MG63 (cell line): ENCODE data around the gene HTR5A. TPM values are rescaled to one million over a fixed set of nuclear protein-coding genes. Genes with fewer than 3 reads are reported as not detected.
"Not testable (repeated sequence)": the region's sequence is repeated elsewhere in the genome, so short reads cannot be mapped to it uniquely, and the experiment has no call there.

Experiments used
- DNase-seq: peaks from one replicate; pipeline ENCODE4 v3.0.0-alpha.2; 2020
- H3K27me3 ChIP-seq: fragments of 250-450 bp; sonication (Bioruptor Pico); 2 replicates; pipeline ENCODE4 v1.5.1; 2020; ENCODE audit warnings: mild to moderate bottlenecking, moderate library complexity
- H3K36me3 ChIP-seq: fragments of 250-450 bp; sonication (Bioruptor Pico); 2 replicates; pipeline ENCODE4 v1.5.1; 2020; ENCODE audit warnings: mild to moderate bottlenecking, moderate library complexity
- H3K4me3 ChIP-seq: fragments of 250-450 bp; sonication (Bioruptor Pico); 2 replicates; pipeline ENCODE4 v1.5.1; 2020; ENCODE audit warnings: mild to moderate bottlenecking, moderate library complexity
- H3K9me3 ChIP-seq: fragments of 250-450 bp; sonication (Bioruptor Pico); 2 replicates; pipeline ENCODE4 v1.5.1; 2020; ENCODE audit warnings: mild to moderate bottlenecking, moderate library complexity
- total RNA-seq: library from RNA; depleted of rRNA; stranded (reverse); fragments of >200 nt; shearing (Covaris generic); gene quantifications from 2 replicates; pipeline ENCODE4 v1.2.3, GENCODE V29; 2014; ENCODE audit warnings: low replicate concordance; rRNA removed

The HTR5A gene
- total RNA-seq = not detected in 2 replicates

GRCh38 chr7:155069992-155070751, at the start of gene HTR5A:
TSS of gene HTR5A (plus strand) at chr7:155070324. CDS start at chr7:155070900, 576 bp downstream.
- Histone ChIP-seq H3K9me3 (peaks cover 3% of the 10 kb centered on the region; the same call in 1 of the 2 replicates), H3K27me3 (no peaks in the 10 kb centered on the region), H3K36me3 (no peaks in the 10 kb centered on the region), H3K4me3 (no peak within 1 kb of the TSS)
- peak; percentile 75 for DNase-seq

GRCh38 chr7:155020996-155021395, 49.1 kb upstream of the HTR5A start:
- DNase-seq = no peak
- Histone ChIP-seq H3K27me3 (no peaks in the 10 kb centered on the region), H3K4me3 (no peak overlapping the region), H3K36me3 (no peaks in the 10 kb centered on the region), H3K9me3 (no peaks in the 10 kb centered on the region)

- H3K4me3 ChIP-seq = no peak overlapping the region
- no peaks in the 10 kb centered on the region for H3K36me3 ChIP-seq
- no peaks in the 10 kb centered on the region for H3K27me3 ChIP-seq
- no peaks in the 10 kb centered on the region for H3K9me3 ChIP-seq
- no peak for DNase-seq
Observed at GRCh38 chr7:155021699-155022145, 48.4 kb upstream of the HTR5A start.

GRCh38 chr7:155027879-155028278, 42.2 kb upstream of the HTR5A start:
- Histone ChIP-seq H3K27me3 (no peaks in the 10 kb centered on the region), H3K9me3 (no peaks in the 10 kb centered on the region), H3K36me3 (no peaks in the 10 kb centered on the region), H3K4me3 (no peak overlapping the region)
- no peak for DNase-seq

GRCh38 chr7:155032978-155033377, 37.1 kb upstream of the HTR5A start:
- no peaks in the 10 kb centered on the region for H3K9me3 ChIP-seq

GRCh38 chr7:155034495-155034894, 35.6 kb upstream of the HTR5A start:
- H3K4me3 ChIP-seq, DNase-seq, H3K36me3 ChIP-seq, H3K27me3 ChIP-seq, H3K9me3 ChIP-seq: not testable (repeated sequence)

More at GRCh38 chr7:155032978-155033377, 37.1 kb upstream of the HTR5A start:
- Histone ChIP-seq H3K4me3 (no peak overlapping the region), H3K27me3 (no peaks in the 10 kb centered on the region), H3K36me3 (no peaks in the 10 kb centered on the region)
- no peak for DNase-seq

- no peak for DNase-seq
- no peaks in the 10 kb centered on the region for H3K27me3 ChIP-seq
- H3K36me3 ChIP-seq = no peaks in the 10 kb centered on the region
- no peak overlapping the region for H3K4me3 ChIP-seq
- no peaks in the 10 kb centered on the region for H3K9me3 ChIP-seq
Observed at GRCh38 chr7:155038335-155038734, 31.8 kb upstream of the HTR5A start.

GRCh38 chr7:155043756-155044155, 26.4 kb upstream of the HTR5A start:
- Histone ChIP-seq H3K9me3 (no peaks in the 10 kb centered on the region), H3K27me3 (no peaks in the 10 kb centered on the region), H3K36me3 (no peaks in the 10 kb centered on the region), H3K4me3 (no peak overlapping the region)
- DNase-seq = no peak

GRCh38 chr7:155048006-155048405, 22.1 kb upstream of the HTR5A start:
- Histone ChIP-seq H3K27me3 (no peaks in the 10 kb centered on the region), H3K36me3 (no peaks in the 10 kb centered on the region), H3K4me3 (no peak overlapping the region), H3K9me3 (no peaks in the 10 kb centered on the region)
- DNase-seq = no peak

- no peaks in the 10 kb centered on the region for H3K36me3 ChIP-seq
- H3K9me3 ChIP-seq = no peaks in the 10 kb centered on the region
- no peak for DNase-seq
- H3K4me3 ChIP-seq = no peak overlapping the region
- no peaks in the 10 kb centered on the region for H3K27me3 ChIP-seq
Observed at GRCh38 chr7:155051355-155051754, 18.8 kb upstream of the HTR5A start.

GRCh38 chr7:155053002-155053401, 17.1 kb upstream of the HTR5A start:
- DNase-seq = peak; percentile 10
- Histone ChIP-seq H3K4me3 (no peak overlapping the region), H3K9me3 (no peaks in the 10 kb centered on the region), H3K27me3 (no peaks in the 10 kb centered on the region), H3K36me3 (no peaks in the 10 kb centered on the region)

- no peak overlapping the region for H3K4me3 ChIP-seq
- DNase-seq = no peak
- no peaks in the 10 kb centered on the region for H3K36me3 ChIP-seq
- no peaks in the 10 kb centered on the region for H3K27me3 ChIP-seq
- H3K9me3 ChIP-seq = no peaks in the 10 kb centered on the region
Observed at GRCh38 chr7:155054761-155055160, 15.4 kb upstream of the HTR5A start.

GRCh38 chr7:155057076-155057475, 13.0 kb upstream of the HTR5A start:
- H3K36me3 ChIP-seq = no peaks in the 10 kb centered on the region
- H3K4me3 ChIP-seq = no peak overlapping the region
- H3K27me3 ChIP-seq = no peaks in the 10 kb centered on the region
- no peak for DNase-seq
- H3K9me3 ChIP-seq = no peaks in the 10 kb centered on the region

- Histone ChIP-seq H3K27me3 (no peaks in the 10 kb centered on the region), H3K4me3 (no peak overlapping the region), H3K9me3 (no peaks in the 10 kb centered on the region), H3K36me3 (no peaks in the 10 kb centered on the region)
- DNase-seq = no peak
Observed at GRCh38 chr7:155058896-155059295, 11.2 kb upstream of the HTR5A start.

GRCh38 chr7:155059703-155060102, 10.4 kb upstream of the HTR5A start:
- no peaks in the 10 kb centered on the region for H3K27me3 ChIP-seq
- no peaks in the 10 kb centered on the region for H3K9me3 ChIP-seq
- H3K4me3 ChIP-seq = no peak overlapping the region
- no peak for DNase-seq
- H3K36me3 ChIP-seq = no peaks in the 10 kb centered on the region

- H3K4me3 ChIP-seq = no peak overlapping the region
- no peak for DNase-seq
- no peaks in the 10 kb centered on the region for H3K9me3 ChIP-seq
- H3K36me3 ChIP-seq = no peaks in the 10 kb centered on the region
- no peaks in the 10 kb centered on the region for H3K27me3 ChIP-seq
Observed at GRCh38 chr7:155062411-155062810, 7.7 kb upstream of the HTR5A start.

- Histone ChIP-seq H3K9me3 (no peaks in the 10 kb centered on the region), H3K4me3 (no peak overlapping the region), H3K27me3 (no peaks in the 10 kb centered on the region), H3K36me3 (no peaks in the 10 kb centered on the region)
- no peak for DNase-seq
Observed at GRCh38 chr7:155064186-155064585, 5.9 kb upstream of the HTR5A start.

GRCh38 chr7:155066417-155066950, 3.6 kb upstream of the HTR5A start:
- H3K27me3 ChIP-seq = no peaks in the 10 kb centered on the region
- H3K9me3 ChIP-seq = peaks cover 3% of the 10 kb centered on the region; the same call in 1 of the 2 replicates
- H3K4me3 ChIP-seq = no peak overlapping the region
- no peaks in the 10 kb centered on the region for H3K36me3 ChIP-seq
- DNase-seq = peak; percentile 83
